HAP-1 (cell line): ENCODE data around the gene ATG101.

Source experiments
- DNase-seq, 2 experiments: peaks; one replicate each; pipeline ENCODE4 v3.0.0-alpha.2; 2016 to 2020; ENCODE audit warnings: low spot score in 2 of 2
- H3K27me3 ChIP-seq: fragments of 250-450 bp; sonication (Bioruptor Pico); 2 replicates; pipeline ENCODE4 v1.5.1; 2020; ENCODE audit warnings: low read depth, mild to moderate bottlenecking, moderate library complexity
- H3K36me3 ChIP-seq: fragments of 250-450 bp; sonication (Bioruptor Pico); replicated peaks from 2 replicates; pipeline ENCODE4 v1.5.1; 2020; ENCODE audit warnings: mild to moderate bottlenecking
- H3K4me1 ChIP-seq: fragments of 250-450 bp; sonication (Bioruptor Pico); 2 replicates; pipeline ENCODE4 v1.5.1; 2020; ENCODE audit warnings: mild to moderate bottlenecking
- H3K4me3 ChIP-seq: fragments of 250-450 bp; sonication (Bioruptor Pico); 2 replicates; pipeline ENCODE4 v1.5.1; 2020; ENCODE audit warnings: mild to moderate bottlenecking, moderate library complexity
- H3K9me3 ChIP-seq: fragments of 250-450 bp; sonication (Bioruptor Pico); 2 replicates; pipeline ENCODE4 v1.5.1; 2020; ENCODE audit warnings: mild to moderate bottlenecking, moderate library complexity
- in situ Hi-C: fragments of 300-500 bp; cut with MboI; formaldehyde crosslinking; loops from 3 replicates; pipeline ENCODE4 v1.14.3; 2020; ENCODE audit warnings: low sequenced_read_pairs, inconsistent platforms, mixed read lengths

The ATG101 gene

GRCh38 chr12:52070185-52070925 lies 577 bp downstream of the ATG101 start:
- Histone ChIP-seq H3K4me1 (peaks cover 8% of the 10 kb centered on the region), H3K9me3 (no peaks in the 10 kb centered on the region), H3K4me3 (peak overlapping the region; percentile 94), H3K36me3 (peaks cover 27% of the 10 kb centered on the region), H3K27me3 (no peaks in the 10 kb centered on the region)
- no peak for DNase-seq
- in situ Hi-C loops: no loop called here

DNA sequence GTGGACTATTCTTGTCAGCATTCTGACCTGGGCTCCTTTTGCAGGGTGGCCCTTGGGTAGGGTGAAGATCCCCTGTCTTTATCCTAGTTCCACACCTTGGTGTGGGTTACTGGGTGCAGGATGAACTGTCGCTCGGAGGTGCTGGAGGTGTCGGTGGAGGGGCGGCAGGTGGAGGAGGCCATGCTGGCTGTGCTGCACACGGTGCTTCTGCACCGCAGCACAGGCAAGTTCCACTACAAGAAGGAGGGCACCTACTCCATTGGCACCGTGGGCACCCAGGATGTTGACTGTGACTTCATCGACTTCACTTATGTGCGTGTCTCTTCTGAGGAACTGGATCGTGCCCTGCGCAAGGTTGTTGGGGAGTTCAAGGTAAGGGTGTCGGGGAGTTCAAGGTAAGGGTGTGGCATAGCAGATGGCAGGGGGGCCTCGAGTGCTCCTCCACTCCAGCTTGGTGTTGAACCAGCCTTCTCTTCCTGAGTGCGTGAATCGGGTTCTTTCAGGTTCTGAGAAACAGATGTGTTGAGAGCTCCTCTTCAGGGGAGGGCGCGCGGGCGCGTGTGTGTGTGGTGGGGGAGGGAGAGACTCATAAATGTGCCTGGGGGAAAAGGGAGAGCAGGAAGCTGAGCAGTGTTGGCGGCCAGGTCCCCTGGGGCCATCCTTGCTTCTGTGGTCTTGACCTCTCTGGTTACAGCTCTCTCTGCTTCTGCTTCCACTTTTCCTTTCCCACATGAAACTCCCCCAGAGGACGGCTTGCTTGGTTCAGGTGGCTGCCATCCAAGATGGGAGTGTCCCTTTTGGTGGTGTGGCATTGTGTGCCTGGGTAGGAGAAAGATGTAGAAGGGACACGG lies 4.0 kb downstream of the ATG101 start:
- in situ Hi-C loops: no loop called here
- no peak overlapping the region for H3K4me3 ChIP-seq
- H3K36me3 ChIP-seq: peaks cover 44% of the 10 kb centered on the region
- peak in 1 of 2 experiments; percentile 32 for DNase-seq
- no peaks in the 10 kb centered on the region for H3K27me3 ChIP-seq
- peaks cover 8% of the 10 kb centered on the region for H3K4me1 ChIP-seq
- H3K9me3 ChIP-seq: no peaks in the 10 kb centered on the region

- in situ Hi-C loops: no loop called here
- DNase-seq: no peak
- Histone ChIP-seq H3K36me3 (peaks cover 44% of the 10 kb centered on the region), H3K4me3 (no peak overlapping the region), H3K4me1 (peaks cover 4% of the 10 kb centered on the region), H3K9me3 (no peaks in the 10 kb centered on the region), H3K27me3 (no peaks in the 10 kb centered on the region)
Observed at GRCh38 chr12:52074971-52075724, 5.4 kb downstream of the ATG101 start.

DNA sequence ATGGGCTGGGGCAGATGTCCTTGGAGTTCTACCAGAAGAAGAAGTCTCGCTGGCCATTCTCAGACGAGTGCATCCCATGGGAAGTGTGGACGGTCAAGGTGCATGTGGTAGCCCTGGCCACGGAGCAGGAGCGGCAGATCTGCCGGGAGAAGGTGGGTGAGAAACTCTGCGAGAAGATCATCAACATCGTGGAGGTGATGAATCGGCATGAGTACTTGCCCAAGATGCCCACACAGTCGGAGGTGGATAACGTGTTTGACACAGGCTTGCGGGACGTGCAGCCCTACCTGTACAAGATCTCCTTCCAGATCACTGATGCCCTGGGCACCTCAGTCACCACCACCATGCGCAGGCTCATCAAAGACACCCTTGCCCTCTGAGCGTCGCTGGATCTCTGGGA lies 7.0 kb downstream of the ATG101 start:
- H3K4me1 ChIP-seq: no peaks in the 10 kb centered on the region
- H3K36me3 ChIP-seq: peaks cover 42% of the 10 kb centered on the region
- in situ Hi-C loops: no loop called here
- no peak for DNase-seq
- no peaks in the 10 kb centered on the region for H3K9me3 ChIP-seq
- no peaks in the 10 kb centered on the region for H3K27me3 ChIP-seq
- no peak overlapping the region for H3K4me3 ChIP-seq

DNA sequence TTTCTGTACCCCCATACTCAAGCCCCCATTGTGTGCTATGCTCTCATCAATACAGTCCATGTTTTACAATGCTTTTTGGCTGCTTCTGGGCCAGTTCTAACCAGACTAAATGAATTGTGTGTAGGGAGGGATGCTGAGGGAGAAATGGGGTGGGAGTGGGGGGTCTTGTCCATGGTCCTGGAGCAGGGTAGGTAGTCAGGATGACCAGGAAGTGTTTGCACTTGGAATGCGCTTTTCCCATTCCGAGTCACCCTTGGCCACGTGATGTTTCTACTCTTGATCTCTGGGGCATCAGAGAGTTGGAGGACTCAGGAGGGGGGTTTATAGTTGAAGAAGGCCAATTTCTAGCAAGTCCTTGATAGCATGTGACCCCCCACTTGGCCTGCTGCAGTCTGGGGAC lies 8.5 kb downstream of the ATG101 start:
- Histone ChIP-seq H3K4me3 (no peak overlapping the region), H3K36me3 (peaks cover 34% of the 10 kb centered on the region), H3K9me3 (no peaks in the 10 kb centered on the region), H3K4me1 (no peaks in the 10 kb centered on the region), H3K27me3 (no peaks in the 10 kb centered on the region)
- no peak for DNase-seq
- in situ Hi-C loops: no loop called here

GRCh38 chr12:52079576-52080402 lies 10.0 kb downstream of the ATG101 start, which contains the start of gene SMIM41:
TSS of gene SMIM41 (plus strand) at chr12:52079704. CDS start at chr12:52079780, 76 bp downstream.
- Histone ChIP-seq H3K27me3 (no peaks in the 10 kb centered on the region), H3K4me1 (no peaks in the 10 kb centered on the region), H3K9me3 (no peaks in the 10 kb centered on the region), H3K36me3 (peaks cover 23% of the 10 kb centered on the region), H3K4me3 (no peak within 1 kb of the TSS)
- no peak for DNase-seq
- in situ Hi-C loops: loop anchor here (5.0 kb wide), 1 partner anchor 52 kb away; no protein-coding TSS in a partner anchor

GRCh38 chr12:52080403-52081251 lies 10.8 kb downstream of the ATG101 start:
- Histone ChIP-seq H3K4me1 (no peaks in the 10 kb centered on the region), H3K9me3 (no peaks in the 10 kb centered on the region), H3K4me3 (no peak overlapping the region), H3K27me3 (no peaks in the 10 kb centered on the region), H3K36me3 (peaks cover 15% of the 10 kb centered on the region)
- in situ Hi-C loops: loop anchor here (5.0 kb wide), 1 partner anchor 53 kb away; no protein-coding TSS in a partner anchor
- no peak for DNase-seq

DNA sequence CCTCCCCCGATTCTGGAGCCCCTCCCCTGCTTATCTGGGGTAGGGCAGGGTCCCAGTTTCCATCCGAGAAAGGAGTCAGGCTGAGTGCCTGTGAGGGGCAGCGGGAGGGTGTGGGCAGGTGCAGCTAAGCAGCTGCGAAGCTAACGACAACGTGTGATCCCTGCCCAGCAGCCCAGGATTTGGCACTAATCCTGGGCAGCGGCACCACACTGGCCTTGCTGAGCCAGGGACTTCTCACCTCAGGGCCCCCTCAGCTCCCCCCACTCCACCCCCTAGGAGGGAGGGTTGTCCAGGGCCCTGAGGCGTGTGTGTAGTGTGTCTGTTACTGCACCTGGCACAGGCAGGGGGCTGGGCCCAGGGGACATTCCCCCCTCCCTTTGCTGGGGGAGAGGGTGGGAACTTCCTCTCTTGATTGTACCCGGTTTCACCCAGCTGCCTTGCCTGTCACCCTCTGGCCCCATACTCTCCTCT lies 11.5 kb downstream of the ATG101 start:
- Histone ChIP-seq H3K27me3 (no peaks in the 10 kb centered on the region), H3K36me3 (peaks cover 9% of the 10 kb centered on the region), H3K4me3 (no peak overlapping the region), H3K4me1 (no peaks in the 10 kb centered on the region), H3K9me3 (no peaks in the 10 kb centered on the region)
- in situ Hi-C loops: loop anchor here (5.0 kb wide), 1 partner anchor 54 kb away; no protein-coding TSS in a partner anchor
- DNase-seq: no peak

DNA sequence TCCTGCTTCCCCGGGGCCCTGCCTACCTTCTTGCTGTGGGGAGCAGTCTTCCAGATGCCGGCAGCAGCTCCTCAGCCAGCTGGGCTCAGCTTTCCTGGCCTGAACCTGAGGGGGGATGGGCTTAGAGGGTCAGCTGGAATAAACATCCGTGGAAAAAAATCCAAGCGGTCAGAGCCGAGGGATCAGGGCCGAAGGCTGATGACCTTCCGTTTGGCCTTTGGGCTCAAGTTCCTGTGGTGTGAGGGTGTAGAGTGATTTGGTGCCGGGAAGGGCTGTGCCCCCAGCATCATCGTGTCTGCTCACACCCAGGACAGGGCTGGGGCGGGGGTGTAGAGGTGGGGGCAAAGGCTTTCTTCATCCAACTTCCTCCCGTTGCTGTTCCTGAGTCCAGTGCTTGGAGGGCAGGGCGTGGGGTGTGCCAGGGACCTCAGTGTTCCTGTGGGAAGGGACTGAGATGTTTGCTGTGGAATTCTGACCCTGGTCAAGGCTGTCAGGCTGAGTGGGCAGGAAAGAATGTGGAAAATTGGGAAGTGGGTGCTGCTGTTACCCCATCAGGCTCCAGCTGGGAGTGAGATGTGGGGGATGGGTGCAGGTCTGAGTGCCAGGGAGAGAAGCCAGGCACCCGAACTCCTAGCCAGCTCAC lies 12.4 kb downstream of the ATG101 start:
- peaks cover 7% of the 10 kb centered on the region for H3K27me3 ChIP-seq
- H3K4me3 ChIP-seq: no peak overlapping the region
- no peaks in the 10 kb centered on the region for H3K9me3 ChIP-seq
- H3K4me1 ChIP-seq: no peaks in the 10 kb centered on the region
- in situ Hi-C loops: loop anchor here (5.0 kb wide), 1 partner anchor 55 kb away; no protein-coding TSS in a partner anchor
- H3K36me3 ChIP-seq: peaks cover under 1% of the 10 kb centered on the region
- no peak for DNase-seq

DNA sequence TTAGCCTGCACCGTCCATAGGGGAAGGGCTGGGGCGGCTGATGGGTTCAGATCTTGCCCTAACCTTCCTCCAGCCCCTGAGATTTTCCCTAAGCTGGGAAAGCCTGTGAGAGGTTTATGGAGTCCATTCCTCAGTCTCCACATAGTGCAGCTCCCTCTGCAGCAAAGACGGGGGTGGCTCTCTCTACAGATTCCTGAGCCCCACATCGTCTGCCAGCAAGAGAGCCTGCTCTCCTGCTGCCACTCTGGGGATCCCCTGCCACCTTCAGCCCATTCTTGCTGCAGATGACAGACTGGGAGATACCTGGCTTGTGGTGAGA lies 12.8 kb downstream of the ATG101 start:
- Histone ChIP-seq H3K9me3 (no peaks in the 10 kb centered on the region), H3K36me3 (no peaks in the 10 kb centered on the region), H3K27me3 (peaks cover 12% of the 10 kb centered on the region), H3K4me3 (no peak overlapping the region), H3K4me1 (no peaks in the 10 kb centered on the region)
- no peak for DNase-seq
- in situ Hi-C loops: loop anchor here (5.0 kb wide), 1 partner anchor 55 kb away; no protein-coding TSS in a partner anchor

DNA sequence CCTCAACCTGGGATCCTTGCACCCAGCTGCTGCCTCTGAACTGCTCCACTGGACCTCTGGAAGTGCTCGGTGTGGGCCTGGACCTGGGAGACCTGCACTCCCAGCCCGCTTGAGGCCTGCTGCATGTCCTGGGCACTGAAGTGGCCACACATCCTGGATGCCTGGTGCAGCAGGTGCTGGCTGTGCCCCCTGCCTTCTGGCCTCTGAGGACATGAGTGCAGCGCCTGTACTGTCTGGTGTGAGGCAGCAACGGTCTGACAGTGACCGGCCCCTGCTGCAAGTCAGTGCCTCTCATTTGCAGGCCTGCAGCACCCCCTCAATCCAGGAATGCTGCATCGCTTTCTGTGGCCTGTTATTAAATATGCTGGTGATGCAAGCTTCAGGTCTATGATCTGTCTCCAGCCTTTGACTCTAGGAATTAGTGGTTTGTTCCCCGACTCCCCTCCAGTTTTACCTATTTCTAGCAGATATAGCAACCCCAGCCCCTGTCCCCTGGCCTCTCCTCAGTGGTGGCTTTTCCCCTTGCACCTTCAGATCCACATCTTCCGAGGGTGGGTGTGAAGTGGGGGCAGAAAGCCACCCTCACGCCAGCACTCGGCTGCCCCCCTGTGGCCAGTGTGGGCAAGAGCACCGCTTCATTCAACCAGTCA lies 13.3 kb downstream of the ATG101 start:
- in situ Hi-C loops: loop anchor here (5.0 kb wide), 1 partner anchor 56 kb away; no protein-coding TSS in a partner anchor

More for the DNA sequence above, 13.3 kb downstream of the ATG101 start:
- H3K27me3 ChIP-seq: peaks cover 17% of the 10 kb centered on the region
- H3K9me3 ChIP-seq: no peaks in the 10 kb centered on the region
- no peaks in the 10 kb centered on the region for H3K36me3 ChIP-seq
- no peak overlapping the region for H3K4me3 ChIP-seq
- H3K4me1 ChIP-seq: no peaks in the 10 kb centered on the region
- peak; percentile 34 to 83 for DNase-seq
